Mesothelial cell of epicardium (in vitro differentiated cells): ENCODE data around the gene SAMD14. TPM values are rescaled to one million over a fixed set of nuclear protein-coding genes. Genes with fewer than 3 reads are reported as not detected.

Experiments used
- DNase-seq, 2 experiments: peaks; one replicate each; pipeline ENCODE4 v3.0.0; 2021; ENCODE audit warnings: low spot score in 2 of 2; ENCODE audit not compliant: unreplicated experiment in 2 of 2
- H3K27ac Mint-ChIP-seq: 2 replicates; pipeline ENCODE4 v1.8.0; 2021; ENCODE audit warnings: mixed read lengths
- H3K27me3 Mint-ChIP-seq: 2 replicates; pipeline ENCODE4 v1.8.0; 2021; ENCODE audit warnings: low read depth, mixed read lengths
- H3K36me3 Mint-ChIP-seq: 2 replicates; pipeline ENCODE4 v1.8.0; 2021; ENCODE audit warnings: mixed read lengths
- H3K4me1 Mint-ChIP-seq: 2 replicates; pipeline ENCODE4 v1.8.0; 2021; ENCODE audit warnings: mixed read lengths
- H3K4me3 Mint-ChIP-seq: 2 replicates; pipeline ENCODE4 v1.8.0; 2021; ENCODE audit warnings: mild to moderate bottlenecking, moderate library complexity, mixed read lengths
- H3K9me3 Mint-ChIP-seq: 2 replicates; pipeline ENCODE4 v1.8.0; 2021; ENCODE audit warnings: mixed read lengths
- CTCF ChIP-seq: fragments of 200-600 bp; sonication (generic); IDR thresholded peaks from one replicate; pipeline ENCODE4 v1.5.0; 2021; ENCODE audit warnings: antibody characterized with exemption; ENCODE audit not compliant: unreplicated experiment
- total RNA-seq: library from RNA; stranded (reverse); gene quantifications from 3 replicates; pipeline ENCODE4 v1.2.1, GENCODE V29; 2021

The SAMD14 gene
- total RNA-seq, 1 donor from 2014 or later, result 19.4 TPM

GRCh38 chr17:50102164-50102991, 27.6 kb downstream of the SAMD14 start:
- H3K27ac Mint-ChIP-seq, result peak overlapping the region; percentile 73
- H3K36me3 Mint-ChIP-seq, result peaks cover 12% of the 10 kb centered on the region
- no peak for DNase-seq
- peaks cover 20% of the 10 kb centered on the region for H3K4me1 Mint-ChIP-seq
- no peak for TF ChIP-seq CTCF
- no peak overlapping the region for H3K4me3 Mint-ChIP-seq
- no peaks in the 10 kb centered on the region for H3K9me3 Mint-ChIP-seq
- H3K27me3 Mint-ChIP-seq, result no peaks in the 10 kb centered on the region

DNA sequence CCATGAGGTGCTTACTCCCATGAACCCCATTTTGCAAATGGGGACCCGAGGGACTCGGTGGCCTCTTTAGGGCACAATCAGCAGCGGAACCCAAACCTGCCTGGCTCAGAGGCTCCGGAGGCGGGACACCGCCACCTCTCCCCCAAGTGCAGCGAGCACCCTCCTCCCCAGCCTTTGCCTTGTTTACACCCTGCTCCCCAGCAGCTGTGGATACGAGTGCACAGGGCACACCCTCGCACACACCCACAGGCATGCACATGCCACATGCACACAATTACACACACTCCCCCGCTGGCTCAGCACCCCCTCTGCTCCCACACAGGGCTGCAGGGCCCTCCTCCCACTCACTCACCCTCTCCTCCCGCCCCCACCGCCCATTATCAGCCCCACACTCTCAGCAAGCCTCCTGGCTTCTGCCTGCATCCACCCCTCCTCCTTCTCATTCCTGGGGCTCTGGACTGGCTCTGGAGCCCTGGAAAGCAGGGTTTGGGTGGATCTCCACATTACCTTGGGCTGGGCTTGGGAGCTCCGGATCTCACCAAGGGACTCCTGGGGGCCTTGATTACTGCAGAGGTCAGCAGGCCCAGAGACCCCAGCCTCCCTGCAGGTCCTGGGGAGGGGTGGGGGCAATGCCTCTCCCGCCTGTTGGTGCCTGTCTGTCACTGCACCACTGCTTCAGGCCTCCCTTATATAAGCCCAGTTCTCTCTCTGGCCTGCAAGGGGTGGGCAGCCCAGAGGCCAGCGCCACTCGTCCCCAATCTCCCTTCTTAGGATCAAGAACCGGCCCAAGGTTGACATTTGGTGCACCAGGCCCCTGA, 28.4 kb downstream of the SAMD14 start:
- Mint-ChIP-seq H3K27ac (peak overlapping the region; percentile 73), H3K9me3 (no peaks in the 10 kb centered on the region), H3K36me3 (peaks cover 12% of the 10 kb centered on the region), H3K4me3 (peak overlapping the region; percentile 8), H3K4me1 (peaks cover 20% of the 10 kb centered on the region), H3K27me3 (no peaks in the 10 kb centered on the region)
- no peak for TF ChIP-seq CTCF
- DNase-seq, result peak in 1 of 2 experiments; percentile 49

DNA sequence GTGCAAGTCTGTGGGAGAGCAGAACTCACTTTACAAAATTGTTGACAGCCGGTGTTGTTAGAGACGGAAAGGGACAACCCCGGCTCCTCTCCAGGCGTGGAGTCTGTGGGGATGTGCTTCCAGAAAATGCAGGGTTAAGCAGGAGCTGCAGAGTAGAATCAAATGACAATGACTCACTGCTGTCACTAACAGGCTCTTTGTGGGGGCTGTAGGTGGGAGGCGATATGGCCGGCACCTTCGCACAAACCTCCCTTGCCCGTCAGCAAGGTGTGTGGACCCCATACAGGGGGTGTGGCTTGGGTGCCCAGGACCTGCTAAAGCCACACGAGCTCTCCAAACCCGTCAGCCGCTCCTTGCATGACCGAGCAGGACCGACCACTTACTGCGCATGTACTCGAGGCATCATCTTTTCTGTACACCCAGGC, 29.0 kb downstream of the SAMD14 start:
- H3K4me1 Mint-ChIP-seq, result peaks cover 25% of the 10 kb centered on the region
- no peak for DNase-seq
- H3K36me3 Mint-ChIP-seq, result peaks cover 12% of the 10 kb centered on the region
- H3K27me3 Mint-ChIP-seq, result no peaks in the 10 kb centered on the region
- no peaks in the 10 kb centered on the region for H3K9me3 Mint-ChIP-seq
- peak overlapping the region; percentile 73 for H3K27ac Mint-ChIP-seq
- peak overlapping the region; percentile 8 for H3K4me3 Mint-ChIP-seq
- TF ChIP-seq CTCF, result no peak

GRCh38 chr17:50100480-50100883, 29.5 kb downstream of the SAMD14 start:
- Mint-ChIP-seq H3K9me3 (no peaks in the 10 kb centered on the region), H3K4me3 (no peak overlapping the region), H3K4me1 (peaks cover 29% of the 10 kb centered on the region), H3K27me3 (no peaks in the 10 kb centered on the region), H3K27ac (no peak overlapping the region), H3K36me3 (peaks cover 10% of the 10 kb centered on the region)
- TF ChIP-seq CTCF, result no peak
- DNase-seq, result no peak

DNA sequence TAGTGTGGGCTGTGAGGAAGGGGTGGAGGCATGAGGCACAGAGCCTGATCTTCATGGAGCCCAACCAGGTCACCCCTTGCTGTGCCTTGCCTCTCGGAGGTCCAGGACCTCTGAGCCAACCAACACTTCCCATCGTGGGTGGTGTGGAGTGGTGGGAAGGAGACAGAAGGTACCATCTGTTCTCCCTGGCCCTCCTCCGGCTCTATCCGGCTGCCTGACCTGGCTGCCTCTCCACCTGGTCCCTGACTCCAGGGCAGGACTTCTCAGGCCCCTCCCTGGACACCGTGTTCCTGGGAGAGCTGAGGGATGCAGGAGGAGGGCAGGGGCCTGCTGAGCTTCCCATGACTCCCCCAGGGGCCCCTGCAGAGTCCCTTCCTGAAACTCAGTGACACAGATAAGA, 31.0 kb downstream of the SAMD14 start:
- no peaks in the 10 kb centered on the region for H3K27me3 Mint-ChIP-seq
- H3K36me3 Mint-ChIP-seq, result peaks cover 7% of the 10 kb centered on the region
- no peak overlapping the region for H3K4me3 Mint-ChIP-seq
- no peak for TF ChIP-seq CTCF
- no peak for DNase-seq
- peaks cover 33% of the 10 kb centered on the region for H3K4me1 Mint-ChIP-seq
- H3K9me3 Mint-ChIP-seq, result no peaks in the 10 kb centered on the region
- no peak overlapping the region for H3K27ac Mint-ChIP-seq
